ENCODE measurements around the gene PRR5.
"Not testable (repeated sequence)": the region's sequence is repeated elsewhere in the genome, so short reads cannot be mapped to it uniquely, and the experiment has no call there.

PRR5 gene

GRCh38 chr22:44676066-44676440 lies 26.0 kb upstream of the PRR5 start:
- DNase-seq = not testable (repeated sequence)

DNA sequence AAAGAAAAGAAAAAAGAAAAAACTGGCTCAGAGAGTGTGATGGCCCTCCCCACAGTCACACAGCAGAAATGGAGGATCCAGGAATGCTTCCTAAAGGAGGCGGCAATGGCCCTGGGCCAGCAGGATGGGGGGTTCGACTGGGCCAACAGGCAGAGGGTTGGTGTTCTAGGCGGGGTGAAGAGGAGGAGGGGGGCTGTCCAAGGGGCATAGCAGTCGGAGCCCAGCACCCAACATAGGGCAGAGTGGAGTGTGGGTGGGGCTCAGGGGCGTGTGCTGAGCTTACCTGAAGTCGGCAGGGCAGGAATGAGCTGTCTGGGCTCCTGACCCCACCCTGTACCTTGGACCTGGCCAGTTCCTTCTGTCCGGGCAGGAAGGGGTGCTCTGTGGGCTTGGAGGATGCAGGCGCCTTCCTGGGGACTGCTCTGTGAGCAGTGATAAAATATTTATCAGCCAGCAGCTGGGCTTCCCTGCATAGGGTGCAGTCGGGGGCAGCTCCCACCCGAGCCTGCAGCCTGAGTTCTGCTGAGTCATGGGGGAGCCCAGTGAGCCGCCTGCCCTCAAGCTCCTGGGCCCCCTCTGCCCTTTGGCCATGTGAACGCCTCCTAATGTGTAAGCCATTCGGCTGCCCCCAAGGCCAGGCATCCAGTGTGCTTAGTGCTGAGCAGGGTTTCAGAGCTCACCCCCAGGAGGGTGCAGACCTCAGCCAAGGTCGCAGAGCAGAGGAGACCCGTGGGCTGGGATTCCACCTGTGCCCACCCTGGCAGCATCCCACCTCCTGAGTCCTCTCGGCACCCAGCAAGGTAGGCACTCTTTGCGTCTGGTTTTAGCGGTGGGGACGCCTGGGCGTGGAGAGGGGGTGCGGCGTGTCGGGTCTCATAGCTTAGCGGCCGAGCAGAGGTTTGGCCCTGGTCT lies 25.3 kb upstream of the PRR5 start:
- no peak for DNase-seq

DNA sequence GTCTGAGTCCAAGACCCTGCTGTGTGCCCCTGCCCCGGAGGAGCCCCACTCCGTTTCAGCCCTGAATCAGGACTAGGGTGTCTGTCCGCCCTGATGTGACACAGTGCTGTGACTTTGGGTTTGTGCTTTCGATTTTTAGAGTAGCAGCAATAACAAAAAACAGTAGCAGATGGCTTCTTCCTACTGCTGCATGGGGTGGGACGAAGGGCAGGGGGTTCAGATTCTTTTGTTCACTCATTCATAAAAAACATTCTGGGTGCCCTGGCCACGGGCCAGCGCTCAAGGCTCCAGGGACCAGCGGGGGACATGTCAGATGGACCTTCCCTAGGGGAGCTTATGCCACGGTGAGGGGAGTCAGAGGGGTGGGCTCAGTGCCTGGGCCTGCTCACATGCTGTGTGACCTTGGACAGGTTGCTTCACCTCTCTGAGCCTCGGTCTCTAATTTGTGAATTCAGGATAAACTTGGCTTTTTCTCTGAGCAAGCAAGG lies 24.6 kb upstream of the PRR5 start:
- DNase-seq = no peak

- DNase-seq = no peak
Observed at GRCh38 chr22:44677871-44678555, 24.0 kb upstream of the PRR5 start.

GRCh38 chr22:44678556-44679305 lies 23.3 kb upstream of the PRR5 start:
- no peak for DNase-seq

GRCh38 chr22:44679306-44679647 lies 22.7 kb upstream of the PRR5 start:
- DNase-seq = not testable (repeated sequence)

DNA sequence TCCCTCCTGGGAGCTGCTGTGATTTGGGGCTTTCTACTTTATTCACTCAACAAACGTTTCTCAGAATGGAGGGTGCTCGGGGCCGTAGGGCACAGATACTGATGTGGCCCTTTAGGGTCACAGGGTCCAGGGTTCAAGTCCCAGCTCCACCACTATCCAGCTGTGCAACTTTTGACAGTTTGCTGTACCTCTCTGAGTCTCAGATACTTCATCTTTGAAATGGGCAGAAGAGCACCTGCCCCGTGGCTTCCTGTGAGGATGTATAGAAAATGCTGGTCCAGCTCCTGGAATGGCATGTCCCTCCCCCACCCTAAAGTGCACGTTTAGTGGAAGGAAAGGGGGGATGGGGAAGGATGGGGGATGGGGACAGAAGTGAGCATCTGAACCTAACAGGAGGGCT lies 21.9 kb upstream of the PRR5 start:
- DNase-seq = no peak

DNA sequence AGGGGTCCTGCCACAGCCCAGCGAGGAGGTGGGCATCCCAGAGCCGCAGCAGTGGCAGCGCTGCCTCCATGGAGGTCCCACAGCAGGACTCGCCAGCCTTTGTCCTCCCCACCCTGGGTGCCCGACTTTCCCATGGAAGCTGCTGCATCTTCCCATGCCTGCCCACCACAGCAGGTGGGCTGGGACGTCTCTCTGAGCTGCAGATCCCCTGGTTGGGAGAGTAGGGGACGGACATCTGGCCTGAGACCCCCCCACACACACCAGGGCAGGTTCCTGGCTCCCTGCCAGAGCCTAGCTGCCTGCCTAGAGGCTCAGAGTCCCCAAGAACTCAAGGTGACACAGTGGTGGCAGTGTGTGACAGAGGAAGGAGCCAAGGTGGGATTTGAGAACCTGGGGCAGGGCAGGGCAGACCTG lies 21.5 kb upstream of the PRR5 start:
- no peak for DNase-seq

GRCh38 chr22:44682556-44683168 lies 19.3 kb upstream of the PRR5 start:
- no peak for DNase-seq

GRCh38 chr22:44683237-44683636 lies 18.8 kb upstream of the PRR5 start:
- DNase-seq = no peak

- no peak for DNase-seq
Observed at GRCh38 chr22:44683881-44684280, 18.1 kb upstream of the PRR5 start.

GRCh38 chr22:44684506-44685383 lies 17.3 kb upstream of the PRR5 start:
- DNase-seq = peak; percentile 75 to 83

DNA sequence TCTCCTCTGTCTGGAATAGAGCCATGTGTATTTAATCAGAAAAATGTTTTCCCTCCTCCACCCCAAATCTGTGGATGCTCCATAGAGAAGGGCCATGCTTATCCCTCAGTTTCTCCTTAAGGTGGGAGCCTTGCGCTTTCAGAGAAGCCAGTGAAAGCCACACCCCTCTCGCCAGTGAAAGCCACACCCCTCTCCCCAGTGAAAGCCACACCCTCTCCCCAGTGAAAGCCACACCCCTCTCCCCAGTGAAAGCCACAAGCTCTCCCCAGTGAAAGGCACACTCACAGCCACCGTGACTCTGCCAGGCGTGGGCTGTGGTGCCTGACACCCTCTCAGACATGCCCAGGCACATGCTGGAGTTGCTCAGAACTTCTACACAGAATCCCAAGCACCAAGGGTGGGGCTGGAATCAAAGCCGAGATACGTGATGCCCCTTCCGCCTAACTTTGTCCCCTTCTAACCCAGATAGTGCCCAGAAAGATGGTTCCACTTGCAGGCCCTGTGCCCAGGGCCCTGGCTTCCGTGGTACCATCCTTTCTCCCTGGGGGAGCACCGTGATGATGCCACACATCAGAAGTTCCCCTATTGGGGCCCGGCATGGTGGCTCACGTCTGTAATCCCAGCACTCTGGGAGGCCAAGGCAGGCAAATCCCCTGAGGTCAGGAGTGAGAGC lies 16.5 kb upstream of the PRR5 start:
- DNase-seq = no peak

- no peak for DNase-seq
Observed at GRCh38 chr22:44686873-44687600, 15.0 kb upstream of the PRR5 start.

DNA sequence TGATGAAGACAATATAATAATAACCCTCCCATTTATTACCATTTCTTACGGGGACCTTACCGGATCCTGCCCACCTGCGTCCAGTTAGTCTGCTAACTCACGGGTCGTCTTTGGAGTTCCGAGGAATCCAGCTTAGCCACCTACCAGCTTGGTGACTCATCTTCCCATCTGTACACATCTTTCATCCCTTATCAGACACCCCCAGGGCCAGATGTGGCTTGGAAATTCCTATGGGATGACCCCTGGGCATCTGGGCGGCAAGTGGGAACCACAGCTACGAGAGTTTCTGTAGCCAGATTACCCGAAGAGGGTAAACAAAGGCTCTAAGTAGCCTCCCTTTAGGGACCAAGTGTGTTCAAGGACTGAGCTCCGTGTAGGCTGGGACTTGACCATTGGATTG lies 12.8 kb upstream of the PRR5 start:
- no peak for DNase-seq

GRCh38 chr22:44689915-44690524 lies 12.0 kb upstream of the PRR5 start:
- DNase-seq = no peak

DNA sequence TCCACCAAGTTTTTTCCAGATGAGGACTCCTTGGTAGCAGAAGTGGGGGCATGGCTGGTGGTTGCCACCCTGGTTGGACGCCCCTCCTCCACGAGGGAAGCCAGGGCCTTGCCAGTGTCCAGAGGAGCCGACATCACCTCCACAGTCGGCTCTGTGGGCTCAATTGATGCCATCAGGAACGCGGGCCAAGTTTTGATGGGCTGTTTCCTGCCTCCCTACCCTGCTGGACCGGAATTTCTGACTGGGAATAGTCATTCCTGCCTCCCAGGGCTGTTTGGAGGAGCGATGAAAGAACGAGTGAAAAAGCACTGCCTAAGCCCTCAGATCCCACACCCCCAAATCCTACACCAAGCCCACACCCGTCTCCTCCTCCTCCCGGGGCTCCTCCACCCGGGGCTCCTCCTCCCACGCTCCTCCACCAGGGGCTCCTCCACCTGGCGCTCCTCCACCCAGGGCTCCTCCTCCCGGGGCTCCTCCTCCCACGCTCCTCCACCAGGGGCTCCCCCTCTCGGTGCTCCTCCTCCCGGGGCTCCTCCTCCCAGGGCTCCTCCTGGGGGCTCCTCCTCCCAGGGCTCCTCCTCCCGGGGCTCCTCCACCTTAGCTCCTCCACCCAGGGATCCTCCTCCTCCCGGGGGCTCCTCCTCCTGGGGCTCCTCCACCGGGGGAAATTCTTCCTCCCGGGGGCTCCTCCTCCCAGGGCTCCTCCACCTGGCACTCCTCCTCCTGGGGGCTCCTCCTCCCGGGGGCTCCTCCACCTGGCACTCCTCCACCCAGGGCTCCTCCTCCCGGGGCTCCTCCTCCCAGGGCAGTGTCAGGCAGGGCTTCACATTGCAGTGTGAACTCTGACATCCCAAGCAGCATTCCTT lies 10.0 kb upstream of the PRR5 start:
- no peak for DNase-seq

GRCh38 chr22:44692662-44693007 lies 9.4 kb upstream of the PRR5 start:
- no peak for DNase-seq

DNA sequence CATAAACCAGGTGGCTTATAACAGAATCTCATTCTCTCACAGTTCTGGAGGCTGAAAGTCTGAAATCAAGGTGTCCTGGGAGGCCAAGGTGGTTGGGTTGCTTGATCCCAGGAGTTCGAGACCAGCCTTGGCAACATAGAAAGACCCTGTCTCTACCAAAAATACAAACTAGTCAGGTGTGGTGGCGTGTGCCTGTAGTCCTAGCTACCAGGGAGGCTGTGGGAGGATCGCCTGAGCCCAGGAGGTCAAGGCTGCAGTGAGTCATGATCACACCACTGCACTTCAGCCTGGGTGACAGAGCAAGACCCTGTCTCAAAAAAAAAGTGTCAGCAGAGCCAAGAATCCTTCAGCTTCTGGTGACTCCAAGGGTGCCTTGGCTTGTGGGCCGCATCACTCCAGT lies 8.9 kb upstream of the PRR5 start:
- DNase-seq = no peak

Measured in SW 1271 (cell line).